Nephron progenitor cell (in vitro differentiated cells): ENCODE measurements around the gene NCOA1.
A peak's percentile ranks its signal among the peaks of the same experiment; 100 is the strongest.

Experiments used
- DNase-seq: peaks from one replicate; pipeline ENCODE4 v3.0.0; 2021
- H3K27ac Mint-ChIP-seq: 2 replicates; pipeline ENCODE4 v1.8.0; 2021; ENCODE audit warnings: mild to moderate bottlenecking, moderate library complexity, mixed read lengths
- H3K27me3 Mint-ChIP-seq: 2 replicates; pipeline ENCODE4 v1.8.0; 2021; ENCODE audit warnings: mild to moderate bottlenecking, low read depth, mixed read lengths; ENCODE audit not compliant: poor library complexity
- H3K36me3 Mint-ChIP-seq: 2 replicates; pipeline ENCODE4 v1.8.0; 2021; ENCODE audit warnings: low read depth, mixed read lengths
- H3K4me1 Mint-ChIP-seq: 2 replicates; pipeline ENCODE4 v1.8.0; 2021; ENCODE audit warnings: mixed read lengths
- H3K4me3 Mint-ChIP-seq: 2 replicates; pipeline ENCODE4 v1.8.0; 2021; ENCODE audit warnings: mild to moderate bottlenecking, moderate library complexity, mixed read lengths
- H3K9me3 Mint-ChIP-seq: 2 replicates; pipeline ENCODE4 v1.8.0; 2021; ENCODE audit warnings: mild to moderate bottlenecking, moderate library complexity, mixed read lengths
- CTCF ChIP-seq: fragments of 200-600 bp; sonication (generic); IDR thresholded peaks from 2 replicates; pipeline ENCODE4 v1.5.0; 2021; ENCODE audit warnings: antibody characterized with exemption

NCOA1 gene

GRCh38 chr2:24620936-24621335 lies 129.9 kb downstream of the NCOA1 start:
- Mint-ChIP-seq H3K27me3 (peaks cover 4% of the 10 kb centered on the region), H3K4me1 (peaks cover 13% of the 10 kb centered on the region), H3K36me3 (no peaks in the 10 kb centered on the region), H3K9me3 (no peaks in the 10 kb centered on the region), H3K4me3 (no peak overlapping the region), H3K27ac (no peak overlapping the region)
- DNase-seq: no peak
- no peak for TF ChIP-seq CTCF

DNA sequence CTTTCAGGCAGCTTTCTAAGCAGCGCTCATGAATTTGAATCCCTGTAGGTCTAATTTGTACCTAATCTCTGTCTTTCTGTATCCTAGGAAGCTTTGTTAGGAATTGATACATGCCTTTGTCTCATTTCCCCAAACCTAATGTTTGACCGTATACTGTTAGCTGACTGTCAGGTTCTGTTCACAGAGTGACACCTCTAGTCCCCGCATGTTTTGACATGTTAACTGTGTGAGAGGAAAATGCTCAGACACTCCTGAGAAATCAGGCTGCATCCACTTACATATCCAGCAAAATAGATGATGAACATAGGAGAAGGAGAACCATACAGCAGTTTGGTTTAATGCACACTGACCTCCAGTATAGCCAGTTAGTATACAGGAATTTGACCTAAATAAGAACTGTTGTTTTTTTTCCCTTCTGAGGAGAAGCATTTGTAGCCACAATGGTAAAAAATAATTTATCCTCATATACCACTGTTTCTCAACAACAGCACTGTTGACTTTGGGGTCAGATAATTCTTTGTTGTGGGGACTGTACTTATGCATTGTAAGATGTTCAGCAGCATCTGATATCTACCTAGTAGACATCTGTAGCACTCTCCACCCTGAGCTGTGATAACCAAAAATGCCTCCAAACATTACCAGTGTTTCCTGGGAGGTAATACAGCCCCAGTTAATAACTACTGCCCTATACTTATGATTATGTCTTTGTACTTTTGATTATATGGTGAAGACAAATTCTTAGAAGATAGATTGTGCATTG lies 130.9 kb downstream of the NCOA1 start:
- no peaks in the 10 kb centered on the region for H3K36me3 Mint-ChIP-seq
- peaks cover 16% of the 10 kb centered on the region for H3K4me1 Mint-ChIP-seq
- H3K9me3 Mint-ChIP-seq: no peaks in the 10 kb centered on the region
- TF ChIP-seq CTCF: no peak
- no peak overlapping the region for H3K4me3 Mint-ChIP-seq
- H3K27ac Mint-ChIP-seq: no peak overlapping the region
- peaks cover 4% of the 10 kb centered on the region for H3K27me3 Mint-ChIP-seq
- no peak for DNase-seq

GRCh38 chr2:24623535-24623934 lies 132.5 kb downstream of the NCOA1 start:
- no peaks in the 10 kb centered on the region for H3K36me3 Mint-ChIP-seq
- H3K4me3 Mint-ChIP-seq: no peak overlapping the region
- no peak for TF ChIP-seq CTCF
- no peak for DNase-seq
- H3K27ac Mint-ChIP-seq: no peak overlapping the region
- peaks cover 12% of the 10 kb centered on the region for H3K4me1 Mint-ChIP-seq
- H3K27me3 Mint-ChIP-seq: peaks cover 4% of the 10 kb centered on the region
- no peaks in the 10 kb centered on the region for H3K9me3 Mint-ChIP-seq

DNA sequence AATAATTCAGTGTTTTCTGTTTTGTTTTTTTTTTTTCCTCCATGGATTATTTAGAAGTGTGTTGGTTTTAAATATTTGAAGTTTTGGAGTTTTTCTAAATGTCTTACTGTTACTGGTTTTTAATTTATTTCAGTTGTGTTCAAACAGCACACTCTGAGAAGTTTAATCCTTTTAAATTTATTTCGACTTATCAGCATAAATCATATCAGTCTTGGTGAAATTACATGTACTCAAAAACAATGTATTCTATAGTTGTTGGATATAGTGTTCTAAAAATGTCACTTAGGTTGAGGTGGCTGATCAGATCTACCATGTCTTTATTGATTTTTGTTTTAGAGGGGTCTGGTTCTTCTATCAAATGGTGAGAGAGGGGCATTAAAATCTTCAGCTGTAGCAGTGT lies 134.7 kb downstream of the NCOA1 start:
- H3K4me3 Mint-ChIP-seq: no peak overlapping the region
- H3K4me1 Mint-ChIP-seq: peaks cover 12% of the 10 kb centered on the region
- TF ChIP-seq CTCF: no peak
- no peaks in the 10 kb centered on the region for H3K27me3 Mint-ChIP-seq
- DNase-seq: no peak
- peak overlapping the region; percentile 1 for H3K27ac Mint-ChIP-seq
- H3K9me3 Mint-ChIP-seq: no peaks in the 10 kb centered on the region
- no peaks in the 10 kb centered on the region for H3K36me3 Mint-ChIP-seq

- no peak for TF ChIP-seq CTCF
- Mint-ChIP-seq H3K9me3 (no peaks in the 10 kb centered on the region), H3K27ac (peak overlapping the region; percentile 1), H3K27me3 (no peaks in the 10 kb centered on the region), H3K4me3 (no peak overlapping the region), H3K4me1 (peaks cover 12% of the 10 kb centered on the region), H3K36me3 (no peaks in the 10 kb centered on the region)
- no peak for DNase-seq
Observed at GRCh38 chr2:24626131-24626530, 135.1 kb downstream of the NCOA1 start.

DNA sequence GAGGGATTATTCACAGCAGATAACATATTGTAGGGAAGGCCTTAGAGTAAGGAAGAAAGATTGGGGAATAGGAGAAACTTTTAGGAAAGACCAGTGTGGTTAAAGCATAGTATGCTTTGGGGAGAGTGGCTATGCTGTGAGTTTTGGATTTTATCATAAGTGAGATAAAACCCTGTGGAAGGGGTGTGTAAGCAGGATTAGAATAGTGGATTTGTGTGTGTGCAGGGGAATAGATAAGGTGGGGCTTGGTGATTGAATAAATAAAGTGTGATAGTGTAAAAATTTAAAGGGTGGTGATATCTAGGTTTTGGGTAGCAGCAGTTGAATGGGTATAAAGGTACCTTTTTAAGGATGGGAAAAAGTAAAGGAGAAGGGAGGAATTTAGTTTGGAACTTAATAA lies 137.7 kb downstream of the NCOA1 start:
- TF ChIP-seq CTCF: no peak
- DNase-seq: no peak
- Mint-ChIP-seq H3K4me3 (no peak overlapping the region), H3K9me3 (no peaks in the 10 kb centered on the region), H3K4me1 (peaks cover 12% of the 10 kb centered on the region), H3K27me3 (no peaks in the 10 kb centered on the region), H3K27ac (no peak overlapping the region), H3K36me3 (no peaks in the 10 kb centered on the region)
